ENCODE measurements around the gene IL17D. TPM values are rescaled to one million over a fixed set of nuclear protein-coding genes. Genes with fewer than 3 reads are reported as not detected.

Gene IL17D
- total RNA-seq, 1 experiment from 2014 or later = 0.12 TPM

- no peak for DNase-seq (ENCODE audit: low read depth)
These were observed 11.9 kb upstream of the IL17D start for GRCh38 chr13:20691616-20692015.

- DNase-seq (ENCODE audit: low read depth) = no peak
These were observed 7.4 kb upstream of the IL17D start for GRCh38 chr13:20696073-20696472.

- peak; percentile 23 for DNase-seq (ENCODE audit: low read depth)
These were observed 3.8 kb upstream of the IL17D start for GRCh38 chr13:20699715-20700114.

- no peak for DNase-seq (ENCODE audit: low read depth)
These were observed 3.2 kb upstream of the IL17D start for GRCh38 chr13:20700288-20700687.

- no peak for DNase-seq (ENCODE audit: low read depth)
These were observed 2.0 kb upstream of the IL17D start for GRCh38 chr13:20701461-20701860.

GRCh38 chr13:20702530-20702914 is 977 bp upstream of the IL17D start:
- DNase-seq (ENCODE audit: low read depth) = no peak

GRCh38 chr13:20703780-20704458 is 420 bp downstream of the IL17D start:
- peak; percentile 65 for DNase-seq (ENCODE audit: low read depth)

GRCh38 chr13:20704459-20705069 is 1.1 kb downstream of the IL17D start:
- no peak for DNase-seq (ENCODE audit: low read depth)

- no peak for DNase-seq (ENCODE audit: low read depth)
These were observed 3.2 kb downstream of the IL17D start for GRCh38 chr13:20706661-20707060.

- no peak for DNase-seq (ENCODE audit: low read depth)
These were observed 4.7 kb downstream of the IL17D start for GRCh38 chr13:20708216-20708615.

GRCh38 chr13:20709369-20709768 is 5.9 kb downstream of the IL17D start:
- no peak for DNase-seq (ENCODE audit: low read depth)

- no peak for DNase-seq (ENCODE audit: low read depth)
These were observed 6.3 kb downstream of the IL17D start for GRCh38 chr13:20709782-20710181.

GRCh38 chr13:20711301-20712044 is 8.0 kb downstream of the IL17D start:
- no peak for DNase-seq (ENCODE audit: low read depth)

- no peak for DNase-seq (ENCODE audit: low read depth)
These were observed 9.5 kb downstream of the IL17D start for GRCh38 chr13:20713014-20713376.

GRCh38 chr13:20713751-20714150 is 10.3 kb downstream of the IL17D start:
- peak; percentile 86 for DNase-seq (ENCODE audit: low read depth)

GRCh38 chr13:20714161-20714560 is 10.7 kb downstream of the IL17D start:
- DNase-seq (ENCODE audit: low read depth) = peak; percentile 71

- peak; percentile 76 for DNase-seq (ENCODE audit: low read depth)
These were observed 11.2 kb downstream of the IL17D start for GRCh38 chr13:20714563-20715329.

GRCh38 chr13:20715330-20715712 is 11.8 kb downstream of the IL17D start:
- DNase-seq (ENCODE audit: low read depth) = no peak

GRCh38 chr13:20716951-20717350 is 13.5 kb downstream of the IL17D start:
- DNase-seq (ENCODE audit: low read depth) = no peak

GRCh38 chr13:20717581-20718542 is 14.4 kb downstream of the IL17D start:
- no peak for DNase-seq (ENCODE audit: low read depth)

- no peak for DNase-seq (ENCODE audit: low read depth)
These were observed 15.6 kb downstream of the IL17D start for GRCh38 chr13:20718958-20719566.
